K562 (cell line): Measurements from ENCODE around the gene MGST2. TPM values are rescaled to one million over a fixed set of nuclear protein-coding genes. Genes with fewer than 3 reads are reported as not detected.

ENCODE experiments used
- ATF7 ChIP-seq: fragments of 450-650 bp; IDR thresholded peaks from 2 replicates; pipeline ENCODE4 v1.7.1; 2014; ENCODE audit warnings: mild to moderate bottlenecking, moderate library complexity
- BACH1 ChIP-seq: fragments of 200-800 bp; sonication (Bioruptor generic); IDR thresholded peaks from 2 replicates; pipeline ENCODE4 v1.6.1; 2016; ENCODE audit warnings: missing genetic modification characterization, missing compliant biosample characterization
- CBFA2T2 ChIP-seq: fragments of 450-650 bp; conservative IDR thresholded peaks from 2 replicates; pipeline ENCODE4 v1.6.1; 2017; ENCODE audit warnings: mild to moderate bottlenecking
- CBX3 ChIP-seq, 2 experiments: IDR thresholded peaks; 1 replicate in 1 of 2; 2 replicates in 1 of 2; pipeline ENCODE4 v1.6.1; 2012; ENCODE audit warnings: inconsistent platforms in 2 of 2, low read length in 2 of 2, borderline replicate concordance in 1 of 2, control low read depth in 1 of 2
- CREM ChIP-seq: IDR thresholded peaks from 2 replicates; pipeline ENCODE4 v1.6.1; 2014; ENCODE audit warnings: antibody characterized with exemption, low read depth
- EP300 ChIP-seq: IDR thresholded peaks from 2 replicates; pipeline ENCODE4 v1.6.1; 2012; ENCODE audit warnings: low read length, improper control_type of control experiment
- GMEB1 ChIP-seq: fragments of 250-450 bp; sonication (Bioruptor Pico); IDR thresholded peaks from 2 replicates; pipeline ENCODE4 v1.4.0; 2020; ENCODE audit warnings: mild to moderate bottlenecking
- HNRNPL ChIP-seq: fragments of 200-400 bp; formaldehyde crosslinking; IDR thresholded peaks from 2 replicates; pipeline ENCODE4 v1.6.1; 2017; ENCODE audit warnings: low read depth, mild to moderate bottlenecking, low read length
- JUNB ChIP-seq: fragments of 450-650 bp; formaldehyde crosslinking; conservative IDR thresholded peaks from 2 replicates; pipeline ENCODE4 v1.4.0; 2020; ENCODE audit warnings: mild to moderate bottlenecking
- KLF6 ChIP-seq: fragments of 250-450 bp; sonication (Bioruptor Pico); IDR thresholded peaks from 2 replicates; pipeline ENCODE4 v1.4.0; 2020; ENCODE audit warnings: mild to moderate bottlenecking, moderate library complexity, borderline replicate concordance
- MTA2 ChIP-seq: fragments of 450-650 bp; IDR thresholded peaks from 2 replicates; pipeline ENCODE4 v1.6.1; 2016; ENCODE audit warnings: low read depth
- NEUROD1 ChIP-seq: fragments of 150-350 bp; IDR thresholded peaks from 2 replicates; pipeline ENCODE4 v1.6.1; 2014; ENCODE audit warnings: borderline replicate concordance, low read length, low read depth; ENCODE audit not compliant: partially characterized antibody
- NR2C1 ChIP-seq, 2 experiments: fragments of 450-650 bp; IDR thresholded peaks; 2 replicates each; pipeline ENCODE4 v1.6.1; 2017; ENCODE audit warnings: mild to moderate bottlenecking in 2 of 2, antibody characterized with exemption in 1 of 2, inconsistent platforms in 1 of 2, missing compliant biosample characterization in 1 of 2, missing genetic modification characterization in 1 of 2
- PML ChIP-seq: IDR thresholded peaks from 2 replicates; pipeline ENCODE4 v1.6.1; 2012; ENCODE audit warnings: low read length, inconsistent platforms
- SOX6 ChIP-seq: fragments of 450-650 bp; IDR thresholded peaks from 2 replicates; pipeline ENCODE4 v1.6.1; 2014; ENCODE audit warnings: mild to moderate bottlenecking
- SPI1 ChIP-seq: IDR thresholded peaks from 2 replicates; pipeline ENCODE4 v1.6.1; 2011; ENCODE audit warnings: low read depth, low read length, control low read depth, borderline replicate concordance
- TAL1 ChIP-seq: fragments of 450-650 bp; IDR thresholded peaks from 2 replicates; pipeline ENCODE4 v1.6.1; 2016; ENCODE audit warnings: mild to moderate bottlenecking
- TEAD4 ChIP-seq, 2 experiments: sonication (generic) in 1 of 2; formaldehyde crosslinking in 1 of 2; IDR thresholded peaks; 2 replicates each; pipeline versions ENCODE4 v1.6.1 to v1.8.0; 2012 to 2022; ENCODE audit warnings: borderline replicate concordance in 1 of 2, inconsistent platforms in 1 of 2, low read length in 1 of 2, mild to moderate bottlenecking in 1 of 2, missing genetic modification reagents in 1 of 2
- TRIM24 ChIP-seq, 2 experiments: fragments of 450-650 bp; IDR thresholded peaks; 2 replicates each; pipeline ENCODE4 v1.6.1; 2016
- ZNF263 ChIP-seq: sonication (generic); formaldehyde crosslinking; IDR thresholded peaks from 2 replicates; pipeline ENCODE4 v1.8.0; 2022; ENCODE audit warnings: mild to moderate bottlenecking, missing genetic modification reagents, borderline replicate concordance
- ZNF592 ChIP-seq: fragments of 450-650 bp; IDR thresholded peaks from 2 replicates; pipeline ENCODE4 v1.6.1; 2017; ENCODE audit warnings: antibody characterized with exemption, mild to moderate bottlenecking
- ZNF766 ChIP-seq: fragments of 200-800 bp; sonication (Bioruptor generic); conservative IDR thresholded peaks from 2 replicates; pipeline ENCODE4 v1.6.1; 2016; ENCODE audit warnings: missing genetic modification characterization, missing compliant biosample characterization
- polyA plus RNA-seq, 8 experiments: library from polyadenylated mRNA; depleted of rRNA in 4 of 8; stranded (reverse) in 5 of 8; unstranded in 3 of 8; fragments of >200 nt; fragmentation: Nextera tagmentation in 2 of 8; fragmentation: Illumina TruSeq in 1 of 8; extraction: Ambion mirVana in 2 of 8; extraction: Trizol in 1 of 8; gene quantifications; 2 replicates each; pipeline versions ENCODE4 v1.2.1 to v1.2.3, GENCODE V29; 2011 to 2014; ENCODE audit warnings: inconsistent platforms in 1 of 8, missing spikeins in 1 of 8
- total RNA-seq, 7 experiments: library from RNA; depleted of rRNA in 6 of 7; stranded (reverse); fragments of >200 nt in 6 of 7; fragmentation: Illumina TruSeq in 2 of 7; extraction: Trizol in 2 of 7; gene quantifications; 2 replicates each; pipeline versions ENCODE4 v1.2.1 to v1.2.3, GENCODE V29; 2011 to 2021; ENCODE audit warnings: low replicate concordance in 1 of 7
- TF ChIP-seq, protein P1 (sequence below), 2 experiments: fragments of 450-650 bp; conservative IDR thresholded peaks; 2 replicates each; pipeline ENCODE4 v1.6.1; 2017; ENCODE audit warnings: mild to moderate bottlenecking in 2 of 2, moderate library complexity in 2 of 2

The MGST2 gene
- total and polyA plus RNA-seq, 9 of the 15 experiments (the other 6 are each of a cell fraction or from before 2014, with no cell fraction given): 38.7 to 115 (median 84.6) TPM

- no peak for TF ChIP-seq HNRNPL
- peak; percentile 60; the same call in 1 of the 2 replicates for TF ChIP-seq MTA2
- TF ChIP-seq PML: peak; percentile 30; the same call in 1 of the 2 replicates
- peak; percentile 85 for TF ChIP-seq SOX6
- no peak for TF ChIP-seq JUNB (CRISPR knock-in tag)
- TF ChIP-seq TEAD4 (IDR thresholded peaks at IDR 0.05; ENCODE audit: low read length): peak; percentile 61; the same call in 1 of the 2 replicates
- TF ChIP-seq TEAD4 (CRISPR knock-in tag; IDR thresholded peaks at IDR 0.05; ENCODE audit: borderline replicate concordance): no peak
- TF ChIP-seq CBFA2T2: peak; percentile 49
- 0 out of 2 replicates have a peak, but pooled peaks have one; percentile 20 for TF ChIP-seq ATF7
- no peak for TF ChIP-seq GMEB1 (CRISPR knock-in tag)
- TF ChIP-seq NR2C1 (IDR thresholded peaks at IDR 0.05): no peak
- peak; percentile 23; the same call in 1 of the 2 replicates for TF ChIP-seq NR2C1 (tag; IDR thresholded peaks at IDR 0.05)
- TF ChIP-seq TAL1: peak; percentile 74
- TF ChIP-seq TRIM24 (IDR thresholded peaks at IDR 0.05): peak; percentile 61 to 87; a peak in 3 of 4 replicates
- TF ChIP-seq CBX3 (IDR thresholded peaks at IDR 0.05; ENCODE audit: borderline replicate concordance in 1 of 2, low read length in 2 of 2): peak in 1 of 2 experiments; percentile 80; a peak in 1 of 3 replicates
- TF ChIP-seq, protein P1, sequence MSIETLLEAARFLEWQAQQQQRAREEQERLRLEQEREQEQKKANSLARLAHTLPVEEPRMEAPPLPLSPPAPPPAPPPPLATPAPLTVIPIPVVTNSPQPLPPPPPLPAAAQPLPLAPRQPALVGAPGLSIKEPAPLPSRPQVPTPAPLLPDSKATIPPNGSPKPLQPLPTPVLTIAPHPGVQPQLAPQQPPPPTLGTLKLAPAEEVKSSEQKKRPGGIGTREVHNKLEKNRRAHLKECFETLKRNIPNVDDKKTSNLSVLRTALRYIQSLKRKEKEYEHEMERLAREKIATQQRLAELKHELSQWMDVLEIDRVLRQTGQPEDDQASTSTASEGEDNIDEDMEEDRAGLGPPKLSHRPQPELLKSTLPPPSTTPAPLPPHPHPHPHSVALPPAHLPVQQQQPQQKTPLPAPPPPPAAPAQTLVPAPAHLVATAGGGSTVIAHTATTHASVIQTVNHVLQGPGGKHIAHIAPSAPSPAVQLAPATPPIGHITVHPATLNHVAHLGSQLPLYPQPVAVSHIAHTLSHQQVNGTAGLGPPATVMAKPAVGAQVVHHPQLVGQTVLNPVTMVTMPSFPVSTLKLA (conservative IDR thresholded peaks at IDR 0.05): no peak
- 0 out of 2 replicates have a peak, but pooled peaks have one; percentile 58 for TF ChIP-seq ZNF766 (CRISPR knock-in tag)
- no peak for TF ChIP-seq NEUROD1
- TF ChIP-seq CREM: 0 out of 2 replicates have a peak, but pooled peaks have one; percentile 8
- TF ChIP-seq SPI1: peak; percentile 93
- no peak for TF ChIP-seq KLF6 (CRISPR knock-in tag)
- TF ChIP-seq EP300: peak; percentile 52; the same call in 1 of the 2 replicates
- TF ChIP-seq BACH1 (tag): no peak
- TF ChIP-seq ZNF263 (CRISPR knock-in tag): peak; percentile 63; the same call in 1 of the 2 replicates
- peak; percentile 42; the same call in 1 of the 2 replicates for TF ChIP-seq ZNF592
Measured at GRCh38 chr4:139685180-139685579, 19.6 kb downstream of the MGST2 start (continued).
